Measurements from ENCODE around the gene COL4A5. TPM values are rescaled to one million over a fixed set of nuclear protein-coding genes. Genes with fewer than 3 reads are reported as not detected.

COL4A5 gene
- total and polyA plus RNA-seq, 2 of the 13 experiments (the other 11 are each of a cell fraction or from before 2014, with no cell fraction given) = 39.5 to 45.5 TPM

DNA sequence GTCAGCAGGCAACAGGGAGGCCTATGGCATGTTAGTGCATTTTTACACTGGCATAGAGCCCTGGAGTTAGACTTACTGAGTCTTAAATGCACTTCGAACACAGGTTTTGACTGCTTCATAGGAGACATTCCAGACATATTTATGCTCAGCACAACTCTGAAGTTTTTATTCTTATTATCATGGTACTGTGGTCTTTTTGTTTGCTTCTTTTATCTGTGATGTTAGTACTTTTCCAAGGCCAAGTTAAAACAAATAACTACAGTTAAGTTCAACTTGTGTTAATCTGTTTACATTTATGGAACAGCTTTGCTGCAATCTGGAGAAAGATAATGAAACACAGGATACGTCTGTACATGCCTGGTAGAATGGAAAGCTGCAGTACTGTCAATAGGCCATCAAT lies 76.5 kb downstream of the COL4A5 start (continued):
- TF ChIP-seq ARID2 (CRISPR knock-in tag; IDR thresholded peaks at IDR 0.05; ENCODE audit: borderline replicate concordance) (no peak), ZNF513 (CRISPR knock-in tag; conservative IDR thresholded peaks at IDR 0.05) (no peak), YY1 (IDR thresholded peaks at IDR 0.05; ENCODE audit: insufficient read depth, insufficient replicate concordance, low read depth, low read length) (no peak), IRF2 (CRISPR knock-in tag; IDR thresholded peaks at IDR 0.05) (0 out of 2 replicates have a peak, but pooled peaks have one; percentile 9), MED1 (CRISPR knock-in tag; IDR thresholded peaks at IDR 0.05) (peak; percentile 56), FOXP1 (IDR thresholded peaks at IDR 0.05) (no peak), FOXP1 (CRISPR knock-in tag; IDR thresholded peaks at IDR 0.05) (peak; percentile 63), DPF2 (CRISPR knock-in tag; IDR thresholded peaks at IDR 0.05; ENCODE audit: borderline replicate concordance, low read depth) (no peak), MTA3 (CRISPR knock-in tag; IDR thresholded peaks at IDR 0.05) (no peak), ZNF841 (CRISPR knock-in tag; IDR thresholded peaks at IDR 0.05; ENCODE audit: borderline replicate concordance) (no peak), PHF5A (CRISPR knock-in tag; IDR thresholded peaks at IDR 0.05; ENCODE audit: low read depth, unreplicated experiment) (no peak), FUBP1 (CRISPR knock-in tag; IDR thresholded peaks at IDR 0.05; ENCODE audit: borderline replicate concordance) (no peak), FOXO1 (CRISPR knock-in tag; IDR thresholded peaks at IDR 0.05) (peak; percentile 42; the same call in 1 of the 2 replicates), RORA (CRISPR knock-in tag; IDR thresholded peaks at IDR 0.05) (no peak), HNF4A (CRISPR knock-in tag; IDR thresholded peaks at IDR 0.05) (peak; percentile 37), NCOA2 (CRISPR knock-in tag; IDR thresholded peaks at IDR 0.05) (peak; percentile 92), GMEB1 (CRISPR knock-in tag; IDR thresholded peaks at IDR 0.05; ENCODE audit: borderline replicate concordance) (no peak), ZNF326 (CRISPR knock-in tag; IDR thresholded peaks at IDR 0.05; ENCODE audit: borderline replicate concordance) (no peak), ZNF317 (CRISPR knock-in tag; IDR thresholded peaks at IDR 0.05) (no peak), HIVEP1 (CRISPR knock-in tag; IDR thresholded peaks at IDR 0.05) (no peak), KLF6 (CRISPR knock-in tag; IDR thresholded peaks at IDR 0.05) (no peak), ELK4 (CRISPR knock-in tag; IDR thresholded peaks at IDR 0.05; ENCODE audit: borderline replicate concordance) (no peak), GATA4 (IDR thresholded peaks at IDR 0.05; ENCODE audit: borderline replicate concordance, low read depth) (peak; percentile 74; the same call in 1 of the 2 replicates)
- TF ChIP-seq, protein P1, sequence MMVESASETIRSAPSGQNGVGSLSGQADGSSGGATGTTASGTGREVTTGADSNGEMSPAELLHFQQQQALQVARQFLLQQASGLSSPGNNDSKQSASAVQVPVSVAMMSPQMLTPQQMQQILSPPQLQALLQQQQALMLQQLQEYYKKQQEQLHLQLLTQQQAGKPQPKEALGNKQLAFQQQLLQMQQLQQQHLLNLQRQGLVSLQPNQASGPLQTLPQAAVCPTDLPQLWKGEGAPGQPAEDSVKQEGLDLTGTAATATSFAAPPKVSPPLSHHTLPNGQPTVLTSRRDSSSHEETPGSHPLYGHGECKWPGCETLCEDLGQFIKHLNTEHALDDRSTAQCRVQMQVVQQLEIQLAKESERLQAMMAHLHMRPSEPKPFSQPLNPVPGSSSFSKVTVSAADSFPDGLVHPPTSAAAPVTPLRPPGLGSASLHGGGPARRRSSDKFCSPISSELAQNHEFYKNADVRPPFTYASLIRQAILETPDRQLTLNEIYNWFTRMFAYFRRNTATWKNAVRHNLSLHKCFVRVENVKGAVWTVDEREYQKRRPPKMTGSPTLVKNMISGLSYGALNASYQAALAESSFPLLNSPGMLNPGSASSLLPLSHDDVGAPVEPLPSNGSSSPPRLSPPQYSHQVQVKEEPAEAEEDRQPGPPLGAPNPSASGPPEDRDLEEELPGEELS (CRISPR knock-in tag; IDR thresholded peaks at IDR 0.05) = peak; percentile 68

Measured in HepG2 (cell line).